Measurements from ENCODE around the gene SEMA3B.
A peak's percentile ranks its signal among the peaks of the same experiment; 100 is the strongest.

The SEMA3B gene

GRCh38 chr3:50325113-50325480, 56.1 kb downstream of the SEMA3B start:
- H3K4me1 ChIP-seq (ENCODE audit: control insufficient read depth, insufficient read depth, low read length): peaks cover 44% of the 10 kb centered on the region
- no peak overlapping the region for H3K27ac ChIP-seq (ENCODE audit: low read length)
- no peaks in the 10 kb centered on the region for H3K27me3 ChIP-seq (ENCODE audit: control insufficient read depth in 1 of 2, insufficient read depth in 2 of 2, low read length in 2 of 2)
- no peak overlapping the region for H3K9ac ChIP-seq (ENCODE audit: low read length in 2 of 2)
- no peak overlapping the region for H3K4me3 ChIP-seq (ENCODE audit: low read length in 2 of 2)
- H3K36me3 ChIP-seq (ENCODE audit: control insufficient read depth in 2 of 2, insufficient read depth in 2 of 2, low read length in 2 of 2): peaks cover 14 to 18% of the 10 kb centered on the region in 2 donors
- H3K9me3 ChIP-seq (ENCODE audit: control insufficient read depth in 2 of 2, low read length in 2 of 2): no peaks in the 10 kb centered on the region

GRCh38 chr3:50325497-50326181, 56.7 kb downstream of the SEMA3B start:
- Histone ChIP-seq H3K4me3 (ENCODE audit: low read length in 2 of 2) (no peak overlapping the region), H3K9me3 (ENCODE audit: control insufficient read depth in 2 of 2, low read length in 2 of 2) (no peaks in the 10 kb centered on the region), H3K27ac (ENCODE audit: low read length) (no peak overlapping the region), H3K9ac (ENCODE audit: low read length in 2 of 2) (no peak overlapping the region), H3K36me3 (ENCODE audit: control insufficient read depth in 2 of 2, insufficient read depth in 2 of 2, low read length in 2 of 2) (peaks cover 20 to 23% of the 10 kb centered on the region in 2 donors), H3K27me3 (ENCODE audit: control insufficient read depth in 1 of 2, insufficient read depth in 2 of 2, low read length in 2 of 2) (no peaks in the 10 kb centered on the region), H3K4me1 (ENCODE audit: control insufficient read depth, insufficient read depth, low read length) (peaks cover 39% of the 10 kb centered on the region)

GRCh38 chr3:50326182-50326541, 57.2 kb downstream of the SEMA3B start:
- H3K4me3 ChIP-seq (ENCODE audit: low read length in 2 of 2): no peak overlapping the region
- no peaks in the 10 kb centered on the region for H3K9me3 ChIP-seq (ENCODE audit: control insufficient read depth in 2 of 2, low read length in 2 of 2)
- H3K36me3 ChIP-seq (ENCODE audit: control insufficient read depth in 2 of 2, insufficient read depth in 2 of 2, low read length in 2 of 2): peaks cover 25 to 28% of the 10 kb centered on the region in 2 donors
- H3K9ac ChIP-seq (ENCODE audit: low read length in 2 of 2): no peak overlapping the region
- no peaks in the 10 kb centered on the region for H3K27me3 ChIP-seq (ENCODE audit: control insufficient read depth in 1 of 2, insufficient read depth in 2 of 2, low read length in 2 of 2)
- H3K27ac ChIP-seq (ENCODE audit: low read length): no peak overlapping the region
- H3K4me1 ChIP-seq (ENCODE audit: control insufficient read depth, insufficient read depth, low read length): peaks cover 38% of the 10 kb centered on the region

- Histone ChIP-seq H3K9ac (ENCODE audit: low read length in 2 of 2) (peak overlapping the region; percentile 90 to 93), H3K9me3 (ENCODE audit: control insufficient read depth in 2 of 2, low read length in 2 of 2) (no peaks in the 10 kb centered on the region), H3K27ac (ENCODE audit: low read length) (peak overlapping the region; percentile 81), H3K27me3 (ENCODE audit: control insufficient read depth in 1 of 2, insufficient read depth in 2 of 2, low read length in 2 of 2) (no peaks in the 10 kb centered on the region), H3K36me3 (ENCODE audit: control insufficient read depth in 2 of 2, insufficient read depth in 2 of 2, low read length in 2 of 2) (peaks cover 34 to 36% of the 10 kb centered on the region in 2 donors), H3K4me3 (ENCODE audit: low read length in 2 of 2) (peak overlapping the region; percentile 90 to 92), H3K4me1 (ENCODE audit: control insufficient read depth, insufficient read depth, low read length) (peaks cover 36% of the 10 kb centered on the region)
These were observed 58.2 kb downstream of the SEMA3B start for GRCh38 chr3:50327129-50327528.

Measured in stomach smooth muscle (tissue), 2 donors.